Naive thymus-derived CD8-positive, alpha-beta T cell (primary cell): Measurements from ENCODE around the gene JMJD7. TPM values are rescaled to one million over a fixed set of nuclear protein-coding genes. Genes with fewer than 3 reads are reported as not detected.
"Not testable (repeated sequence)": the region's sequence is repeated elsewhere in the genome, so short reads cannot be mapped to it uniquely, and the experiment has no call there.

ENCODE experiments used
- ATAC-seq, 2 donors: fragments of 150-1000 bp; cut with Tn5 transposase in 1 of 2; sonication (Bioruptor Pico), chemical (Tn5 transposase) in 1 of 2; 1 replicate in 1 of 2; 2 replicates in 1 of 2; pipeline ENCODE4 v1.10.0; 2021; ENCODE audit warnings: mild to moderate bottlenecking in 2 of 2, moderate library complexity in 2 of 2
- POLR2A ChIA-PET: fragments of 350-600 bp; sonication (Branson Sonifier 250); formaldehyde crosslinking; loops from one replicate; lab custom pipeline; 2021; ENCODE audit warnings: antibody characterized with exemption; lab: Charles Lee
- DNase-seq, 10 donors: peaks; one replicate each; pipeline versions ENCODE4 v3.0.0 to v3.0.0-alpha.2; 2020 to 2022
- H3K27ac Mint-ChIP-seq, 10 donors: one replicate each; pipeline ENCODE4 v1.8.0; 2020 to 2022; ENCODE audit warnings: mild to moderate bottlenecking in 10 of 10, mixed read lengths in 10 of 10, moderate library complexity in 4 of 10, inconsistent platforms in 1 of 10
- H3K27me3 Mint-ChIP-seq, 5 donors: one replicate each; pipeline ENCODE4 v1.8.0; 2021 to 2022; ENCODE audit warnings: mixed read lengths in 5 of 5
- H3K36me3 Mint-ChIP-seq, 3 donors: one replicate each; pipeline ENCODE4 v1.8.0; 2020 to 2022; ENCODE audit warnings: mixed read lengths in 3 of 3, mild to moderate bottlenecking in 2 of 3, inconsistent platforms in 1 of 3
- H3K4me1 Mint-ChIP-seq, 4 donors: one replicate each; pipeline ENCODE4 v1.8.0; 2021 to 2022; ENCODE audit warnings: mixed read lengths in 4 of 4
- H3K4me3 Mint-ChIP-seq, 10 donors: one replicate each; pipeline ENCODE4 v1.8.0; 2020 to 2022; ENCODE audit warnings: mild to moderate bottlenecking in 10 of 10, mixed read lengths in 10 of 10, moderate library complexity in 6 of 10, inconsistent platforms in 1 of 10
- H3K9me3 Mint-ChIP-seq, 9 donors: one replicate each; pipeline ENCODE4 v1.8.0; 2020 to 2022; ENCODE audit warnings: mixed read lengths in 9 of 9, mild to moderate bottlenecking in 3 of 9, inconsistent platforms in 1 of 9, moderate library complexity in 1 of 9
- polyA plus RNA-seq, 3 donors: library from polyadenylated mRNA; unstranded; fragments of 300-500 nt; fragmentation: Illumina TruSeq; gene quantifications; one replicate each; pipeline ENCODE4 v1.2.3, GENCODE V29; 2021
- total RNA-seq, 8 experiments: library from RNA in 2 of 8; stranded (reverse) in 2 of 8; gene quantifications; one replicate each; pipeline ENCODE4 v1.2.3 and lab custom pipeline; 2021 to 2026

Gene JMJD7
- total and polyA plus RNA-seq, 5 experiments from 2014 or later = 19.1 to 81.4 (median 22.6) TPM

- H3K9me3 Mint-ChIP-seq = no peaks in the 10 kb centered on the region
- peak overlapping the region; percentile 65 to 98 (median 88) for H3K4me3 Mint-ChIP-seq
- DNase-seq = no peak
- H3K27me3 Mint-ChIP-seq = no peaks in the 10 kb centered on the region
- H3K36me3 Mint-ChIP-seq = peaks cover 0 to 10% (median 4%) of the 10 kb centered on the region in 3 donors
- H3K4me1 Mint-ChIP-seq = peaks cover 13 to 34% (median 27%) of the 10 kb centered on the region in 4 donors
- ATAC-seq = no peak
- POLR2A ChIA-PET = interaction anchor here (1.1 to 3.7 kb wide), 4 partner anchors 11 to 131 kb away, joined by 3 to 19 read pairs (median 4); partner anchors contain the start of gene MAPKBP1
- peak overlapping the region in 9 of 10 donors; percentile 15 to 87 (median 57) for H3K27ac Mint-ChIP-seq
These were observed 2.0 kb upstream of the JMJD7 start for GRCh38 chr15:41825572-41826535.

- DNase-seq (peak in 4 of 10 donors; percentile 7 to 62 (median 45)), ATAC-seq (peak; percentile 46 to 49)
- Mint-ChIP-seq H3K4me3 (peak overlapping the region; percentile 86 to 98 (median 94)), H3K36me3 (peaks cover 0 to 6% (median 4%) of the 10 kb centered on the region in 3 donors), H3K4me1 (peaks cover 16 to 49% (median 42%) of the 10 kb centered on the region in 4 donors), H3K27me3 (no peaks in the 10 kb centered on the region), H3K9me3 (no peaks in the 10 kb centered on the region), H3K27ac (peak overlapping the region; percentile 63 to 96 (median 91))
- POLR2A ChIA-PET = interaction anchor here (0.5 to 3.7 kb wide), 10 partner anchors 16 to 428 kb away, joined by 3 to 19 read pairs (median 4); partner anchors contain the start of genes MAPKBP1 and SPTBN5
These were observed 507 bp upstream of the JMJD7 start for GRCh38 chr15:41827290-41827879.

GRCh38 chr15:41828807-41829141 is 882 bp downstream of the JMJD7 start:
- H3K4me3 Mint-ChIP-seq = peak overlapping the region; percentile 86 to 98 (median 94)
- peaks cover 0 to 4% (median 0%) of the 10 kb centered on the region in 3 donors for H3K36me3 Mint-ChIP-seq
- no peaks in the 10 kb centered on the region for H3K9me3 Mint-ChIP-seq
- peaks cover 25 to 63% (median 54%) of the 10 kb centered on the region in 4 donors for H3K4me1 Mint-ChIP-seq
- no peaks in the 10 kb centered on the region for H3K27me3 Mint-ChIP-seq
- no peak for DNase-seq
- POLR2A ChIA-PET = interaction anchor here (0.9 to 3.7 kb wide), 6 partner anchors 9 to 207 kb away, joined by 3 to 19 read pairs (median 6); partner anchors contain the start of genes MAPKBP1 and SPTBN5
- H3K27ac Mint-ChIP-seq = peak overlapping the region; percentile 63 to 96 (median 91)
- no peak for ATAC-seq

GRCh38 chr15:41829959-41830646 is 2.2 kb downstream of the JMJD7 start:
- POLR2A ChIA-PET = interaction anchor here (0.8 kb wide), 1 partner anchor 63 kb away, joined by 4 read pairs; no protein-coding TSS in a partner anchor
- no peak for ATAC-seq
- no peak for DNase-seq
- peaks cover 0 to 6% (median 0%) of the 10 kb centered on the region in 3 donors for H3K36me3 Mint-ChIP-seq
- H3K9me3 Mint-ChIP-seq = no peaks in the 10 kb centered on the region
- peak overlapping the region in 1 of 10 donors; percentile 41 for H3K27ac Mint-ChIP-seq
- H3K4me3 Mint-ChIP-seq = peak overlapping the region in 4 of 10 donors; percentile 4 to 97 (median 26)
- H3K4me1 Mint-ChIP-seq = peaks cover 29 to 66% (median 60%) of the 10 kb centered on the region in 4 donors
- H3K27me3 Mint-ChIP-seq = no peaks in the 10 kb centered on the region

GRCh38 chr15:41831291-41831690 is 3.4 kb downstream of the JMJD7 start:
- ATAC-seq = peak in 1 of 2 donors; percentile 10
- not testable (repeated sequence) for H3K9me3 Mint-ChIP-seq, H3K27me3 Mint-ChIP-seq
- H3K4me3 Mint-ChIP-seq = peak overlapping the region in 9 of 10 donors; percentile 29 to 86 (median 63)
- POLR2A ChIA-PET = interaction anchor here (0.7 to 1.4 kb wide), 4 partner anchors 57 to 153 kb away, joined by 3 to 6 read pairs (median 4); partner anchors contain the start of gene MAPKBP1
- H3K27ac Mint-ChIP-seq = peak overlapping the region in 6 of 10 donors; percentile 58 to 86 (median 80)
- peak in 4 of 10 donors; percentile 14 to 44 (median 29) for DNase-seq
- peaks cover 0 to 11% (median 0%) of the 10 kb centered on the region in 3 donors for H3K36me3 Mint-ChIP-seq
- peaks cover 31 to 72% (median 64%) of the 10 kb centered on the region in 4 donors for H3K4me1 Mint-ChIP-seq

GRCh38 chr15:41832208-41832607 is 4.3 kb downstream of the JMJD7 start:
- DNase-seq = no peak
- Mint-ChIP-seq H3K4me3 (peak overlapping the region in 2 of 10 donors; percentile 27 to 64), H3K27me3 (no peaks in the 10 kb centered on the region), H3K9me3 (no peaks in the 10 kb centered on the region), H3K27ac (peak overlapping the region in 3 of 10 donors; percentile 15 to 47 (median 40)), H3K4me1 (peaks cover 29 to 69% (median 60%) of the 10 kb centered on the region in 4 donors), H3K36me3 (peaks cover 0 to 13% (median 0%) of the 10 kb centered on the region in 3 donors)
- no peak for ATAC-seq
- POLR2A ChIA-PET = interaction anchor here (1.0 to 1.4 kb wide), 4 partner anchors 30 to 63 kb away, joined by 3 to 6 read pairs (median 4); partner anchors contain the start of gene MAPKBP1

GRCh38 chr15:41832875-41833274 is 5.0 kb downstream of the JMJD7 start:
- peak overlapping the region in 7 of 10 donors; percentile 2 to 68 (median 20) for H3K4me3 Mint-ChIP-seq
- H3K4me1 Mint-ChIP-seq = peaks cover 30 to 71% (median 59%) of the 10 kb centered on the region in 4 donors
- DNase-seq = peak in 2 of 10 donors; percentile 16 to 18
- H3K9me3 Mint-ChIP-seq = no peaks in the 10 kb centered on the region
- peak; percentile 12 to 15 for ATAC-seq
- no peaks in the 10 kb centered on the region for H3K27me3 Mint-ChIP-seq
- H3K27ac Mint-ChIP-seq = peak overlapping the region in 6 of 10 donors; percentile 2 to 88 (median 31)
- H3K36me3 Mint-ChIP-seq = peaks cover 0 to 19% (median 2%) of the 10 kb centered on the region in 3 donors
- POLR2A ChIA-PET = interaction anchor here (1.4 kb wide), 2 partner anchors 29 to 62 kb away, joined by 3 to 6 read pairs; no protein-coding TSS in a partner anchor

- peaks cover 25 to 66% (median 49%) of the 10 kb centered on the region in 4 donors for H3K4me1 Mint-ChIP-seq
- DNase-seq = no peak
- no peak overlapping the region for H3K27ac Mint-ChIP-seq
- POLR2A ChIA-PET = interaction anchor here (1.2 to 1.6 kb wide), 2 partner anchors 59 to 61 kb away, joined by 3 to 4 read pairs; no protein-coding TSS in a partner anchor
- H3K9me3 Mint-ChIP-seq = no peaks in the 10 kb centered on the region
- H3K27me3 Mint-ChIP-seq = no peaks in the 10 kb centered on the region
- peaks cover 0 to 19% (median 2%) of the 10 kb centered on the region in 3 donors for H3K36me3 Mint-ChIP-seq
- no peak overlapping the region for H3K4me3 Mint-ChIP-seq
- no peak for ATAC-seq
These were observed 6.2 kb downstream of the JMJD7 start for GRCh38 chr15:41834096-41834495.

- Mint-ChIP-seq H3K36me3 (peaks cover 0 to 19% (median 2%) of the 10 kb centered on the region in 3 donors), H3K27ac (no peak overlapping the region)
These were observed 8.2 kb downstream of the JMJD7 start for GRCh38 chr15:41836073-41836472.

GRCh38 chr15:41836713-41837454 is 9.0 kb downstream of the JMJD7 start:
- Mint-ChIP-seq H3K9me3 (no peaks in the 10 kb centered on the region), H3K4me1 (peaks cover 20 to 42% (median 25%) of the 10 kb centered on the region in 4 donors), H3K4me3 (no peak overlapping the region), H3K36me3 (peaks cover 0 to 19% (median 2%) of the 10 kb centered on the region in 3 donors), H3K27me3 (no peaks in the 10 kb centered on the region), H3K27ac (no peak overlapping the region)
- POLR2A ChIA-PET = no interaction called here
- ATAC-seq (no peak), DNase-seq (no peak)

More at GRCh38 chr15:41836073-41836472, 8.2 kb downstream of the JMJD7 start:
- POLR2A ChIA-PET = no interaction called here
- Mint-ChIP-seq H3K27me3 (no peaks in the 10 kb centered on the region), H3K4me3 (no peak overlapping the region), H3K4me1 (peaks cover 23 to 50% (median 33%) of the 10 kb centered on the region in 4 donors), H3K9me3 (no peaks in the 10 kb centered on the region)
- no peak for ATAC-seq
- DNase-seq = no peak
